NCI-H82 (cell line): ENCODE data around the gene TGFBR3L.
"Not testable (repeated sequence)": the region's sequence is repeated elsewhere in the genome, so short reads cannot be mapped to it uniquely, and the experiment has no call there.

ENCODE experiments used
- DNase-seq: peaks from one replicate; lab custom pipeline; 2025; lab: John Stamatoyannopoulos, UW

Gene TGFBR3L

DNA sequence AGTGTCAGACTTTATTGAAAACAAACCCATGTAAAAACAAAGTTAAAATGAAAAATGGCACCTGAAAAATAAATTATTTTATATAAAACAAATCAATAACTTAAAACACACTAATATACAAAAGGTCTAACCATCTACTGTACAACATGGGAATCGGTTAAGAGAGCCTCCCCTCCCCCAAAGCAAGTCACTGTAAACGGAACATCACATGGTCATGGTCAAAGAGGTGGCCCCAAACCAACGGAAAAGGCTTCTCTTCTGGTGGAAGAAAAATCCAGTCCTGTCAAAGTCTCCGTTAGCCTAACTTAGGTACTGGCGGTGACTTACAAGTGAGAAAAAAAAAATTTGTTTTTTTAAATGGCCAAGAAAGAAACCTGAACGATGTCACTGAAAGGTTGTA is 44.6 kb downstream of the TGFBR3L start:
- no peak for DNase-seq

DNA sequence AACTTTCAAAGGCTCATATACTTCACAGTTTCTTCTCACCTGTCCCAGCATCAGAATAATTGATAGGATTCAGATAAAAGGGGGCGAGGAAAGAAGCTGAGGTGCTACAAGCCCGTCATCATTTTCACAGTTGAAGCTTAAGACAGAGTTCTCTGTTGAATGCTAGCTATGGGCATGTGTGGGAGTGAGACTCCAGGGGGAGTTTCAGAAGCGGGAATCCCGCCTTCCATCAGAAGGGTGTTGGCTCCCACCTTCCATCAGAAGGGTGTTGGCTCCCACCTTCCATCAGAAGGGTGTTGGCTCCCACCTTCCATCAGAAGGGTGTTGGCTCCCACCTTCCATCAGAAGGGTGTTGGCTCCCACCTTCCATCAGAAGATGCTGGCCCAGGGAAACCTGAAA is 46.5 kb downstream of the TGFBR3L start:
- DNase-seq: not testable (repeated sequence)

DNA sequence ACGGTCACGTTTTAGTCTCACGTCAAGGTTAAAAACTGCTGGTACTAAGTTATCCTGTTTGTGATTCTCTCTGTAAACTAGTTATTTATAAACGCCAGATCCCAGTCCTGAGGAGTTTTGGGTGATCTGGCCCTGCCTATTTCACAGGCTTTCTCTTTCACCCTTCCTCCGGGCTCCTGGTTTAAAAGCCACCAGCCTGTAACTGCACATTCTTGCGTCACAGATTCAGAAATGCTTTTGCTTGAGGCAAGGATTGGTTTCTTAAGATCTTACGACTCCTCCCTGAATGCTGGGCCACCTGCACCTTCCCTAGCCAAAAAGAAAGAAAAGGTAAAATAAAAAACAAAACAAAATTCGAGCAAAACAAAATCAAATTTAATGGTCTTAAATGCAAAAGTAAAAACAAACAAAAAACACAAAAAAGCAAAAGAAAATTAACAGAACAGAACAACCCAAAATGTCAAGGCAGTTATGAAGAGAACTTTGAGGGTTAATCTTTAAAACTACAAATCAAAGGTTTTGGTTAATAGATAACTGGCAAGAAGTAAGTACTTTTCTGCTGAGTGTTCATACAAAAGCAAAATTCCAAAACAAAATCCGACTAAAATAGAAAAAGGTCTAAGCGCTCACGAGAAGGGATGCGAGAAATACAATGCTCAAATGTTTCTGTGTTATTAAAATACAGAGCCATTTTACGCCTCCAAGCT is 47.4 kb downstream of the TGFBR3L start:
- DNase-seq: no peak

DNA sequence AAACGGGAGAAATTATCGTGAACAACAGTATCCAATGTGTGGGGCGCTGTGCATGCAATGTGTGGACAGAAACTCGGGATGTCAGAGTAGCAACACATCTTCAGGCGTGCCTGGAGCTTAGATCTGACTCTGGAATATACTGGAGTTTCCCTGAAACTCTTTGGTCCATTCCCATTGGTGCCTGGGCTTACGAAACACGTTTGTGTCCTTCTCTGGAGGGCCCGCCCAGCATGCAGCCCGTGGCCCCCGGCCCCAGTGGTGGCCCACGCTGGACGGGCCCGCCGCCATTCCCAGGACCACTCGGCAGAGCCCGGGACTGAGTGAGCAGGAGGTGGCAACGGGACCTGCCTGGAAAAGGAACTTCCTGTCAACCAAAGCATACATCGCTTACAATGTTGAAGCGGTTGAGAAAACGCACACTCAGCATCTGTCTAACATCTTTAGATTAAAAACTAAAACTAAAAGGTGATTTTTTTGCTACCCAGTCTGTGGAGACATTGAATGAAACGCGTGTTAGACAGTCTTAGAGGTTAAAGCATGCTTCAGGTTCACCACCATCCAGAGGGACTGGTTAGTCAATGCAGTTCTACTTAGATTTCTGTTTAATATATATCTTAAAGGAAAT is 48.1 kb downstream of the TGFBR3L start:
- DNase-seq: no peak

DNA sequence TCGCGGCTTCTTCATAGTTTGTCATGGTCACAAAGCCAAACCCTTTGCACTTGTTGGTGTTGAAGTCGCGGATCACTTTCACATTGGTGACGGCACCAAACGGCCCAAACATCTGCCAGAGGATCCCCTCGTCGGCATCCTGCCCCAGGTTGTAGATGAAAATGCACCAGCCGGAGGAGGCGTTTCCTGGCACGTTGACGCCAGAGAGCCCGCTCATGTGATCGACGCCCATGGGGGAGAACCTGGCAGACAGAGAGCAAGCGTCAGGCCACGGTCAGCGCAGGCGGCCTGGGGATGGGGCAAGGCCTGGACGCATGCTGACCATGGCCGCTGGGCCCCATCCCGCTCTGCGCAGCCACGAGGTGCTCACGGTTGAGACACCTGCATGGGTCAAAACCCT is 48.9 kb downstream of the TGFBR3L start:
- no peak for DNase-seq

DNA sequence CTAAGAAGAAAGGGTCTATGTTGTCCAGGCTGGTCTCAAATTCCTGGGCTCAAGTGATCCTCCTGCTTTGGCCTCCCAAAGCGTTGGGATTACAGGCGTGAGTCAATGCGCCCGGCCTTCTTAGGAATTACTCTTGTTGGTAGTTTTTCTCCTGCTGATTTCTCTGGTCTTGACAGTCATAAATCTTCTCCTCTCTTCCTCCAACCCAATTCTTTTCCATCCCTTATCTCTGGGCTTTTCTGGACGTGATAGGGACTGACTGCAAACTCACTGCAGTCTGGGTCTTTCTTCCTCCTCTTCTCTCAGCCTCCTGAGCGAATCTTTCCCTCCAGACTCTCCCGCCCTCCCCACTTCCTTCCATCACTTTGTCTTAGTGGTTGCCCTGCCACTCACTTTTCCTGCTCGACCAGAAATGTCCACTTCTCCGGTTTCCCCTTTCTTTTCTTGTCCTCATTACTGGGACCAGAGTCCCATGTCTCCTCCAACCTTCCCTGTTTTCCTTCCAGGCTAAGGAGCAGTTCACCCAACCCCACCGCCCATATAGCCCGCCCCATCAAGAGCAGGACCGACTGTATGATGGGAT is 50.7 kb downstream of the TGFBR3L start:
- DNase-seq: no peak

DNA sequence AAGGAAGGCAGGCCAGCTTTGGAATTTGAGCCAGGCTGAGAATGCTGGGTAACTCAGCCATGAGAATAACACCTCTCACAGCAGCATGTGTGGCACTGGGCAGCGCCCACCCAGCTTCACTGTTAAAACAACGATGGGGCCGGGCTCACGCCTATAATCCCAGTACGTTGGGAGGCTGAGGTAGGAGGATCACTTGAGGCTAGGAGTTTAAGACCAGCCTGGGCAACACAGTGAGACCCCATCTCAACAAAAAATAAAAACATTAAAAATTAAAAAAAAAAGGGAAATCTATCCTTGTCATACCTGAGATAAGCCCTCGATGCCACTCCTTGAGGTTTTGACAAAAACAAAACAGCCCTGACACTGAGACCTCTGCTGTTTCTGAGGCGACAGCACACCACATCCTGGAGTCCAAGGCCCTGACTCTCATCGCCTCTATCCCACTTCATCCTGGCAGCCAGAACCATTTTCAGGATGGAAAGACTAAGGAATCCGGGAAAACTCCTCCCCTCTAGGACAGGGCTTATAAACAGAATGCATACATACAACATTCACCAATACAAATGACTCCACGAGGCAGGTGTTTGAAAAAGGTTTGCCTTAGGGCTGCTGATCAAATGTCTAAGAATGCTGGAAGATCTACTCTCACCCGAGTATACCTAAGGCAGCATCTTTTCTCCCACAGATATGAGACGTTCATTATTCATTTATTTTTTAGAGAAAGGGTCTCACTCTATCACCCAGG is 51.5 kb downstream of the TGFBR3L start:
- no peak for DNase-seq

DNA sequence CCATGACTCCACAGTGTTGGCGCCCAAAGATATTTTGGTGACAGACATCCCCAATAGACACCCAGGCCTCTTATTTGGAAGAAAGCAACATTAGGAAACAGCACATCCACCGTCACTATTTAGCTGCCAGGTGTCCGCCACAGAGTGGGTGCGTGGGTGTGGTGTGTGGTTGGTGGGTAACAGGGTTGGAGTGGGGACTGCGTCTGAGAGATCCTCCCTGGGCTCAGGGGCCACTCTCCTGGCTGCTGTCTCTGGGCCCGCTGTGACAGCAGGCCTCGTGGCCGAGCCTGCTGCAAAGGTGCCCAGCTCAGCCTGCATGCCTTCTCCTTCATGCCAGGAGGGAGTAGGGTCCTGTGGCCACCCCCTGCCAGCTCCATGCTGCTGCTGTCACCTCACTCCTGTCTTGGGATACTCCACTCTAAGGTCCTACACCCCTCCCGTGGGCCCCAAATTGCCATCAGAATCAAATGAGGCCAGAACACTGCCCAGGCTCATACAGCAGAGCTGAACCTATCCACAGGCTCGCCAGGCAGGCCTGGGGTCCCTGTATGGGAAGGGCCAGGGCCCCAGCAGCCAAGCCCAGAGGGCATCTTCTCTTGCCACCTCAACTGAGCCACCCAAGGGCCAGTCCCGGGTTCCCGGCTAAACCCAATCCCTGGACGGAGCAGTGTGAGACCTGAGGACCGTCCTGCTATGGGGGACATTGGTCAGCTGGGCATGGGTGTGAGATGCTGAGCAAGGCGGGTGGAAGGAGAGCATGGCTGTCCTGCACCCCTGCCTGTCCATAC is 53.6 kb downstream of the TGFBR3L start:
- DNase-seq: no peak
